ENCODE data around the gene ACADL.
A peak's percentile ranks its signal among the peaks of the same experiment; 100 is the strongest.

The ACADL gene

DNA sequence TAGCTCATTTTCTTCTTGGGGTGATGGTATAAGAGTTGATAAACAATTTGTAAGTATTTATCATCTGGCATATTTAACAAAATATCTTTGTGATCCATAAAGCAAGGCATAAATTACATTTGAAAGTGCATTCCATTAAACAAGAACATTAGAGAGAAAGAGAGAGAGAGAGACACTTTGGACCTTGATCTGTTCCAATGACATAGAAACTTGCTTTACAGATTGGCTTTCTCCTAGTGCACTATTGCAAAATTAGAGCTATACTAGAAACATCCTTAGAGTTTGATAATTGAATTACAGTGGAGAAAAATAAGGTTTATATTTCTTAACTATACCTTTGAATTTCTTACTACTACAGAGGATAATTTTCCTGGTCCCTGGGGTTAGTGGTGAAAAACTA, 5.7 kb upstream of the ACADL start:
- no peaks in the 10 kb centered on the region for H3K36me3 ChIP-seq (ENCODE audit: control insufficient read depth, insufficient read depth, low read length)
- H3K4me1 ChIP-seq (ENCODE audit: control insufficient read depth, insufficient read depth, low read length): no peaks in the 10 kb centered on the region
- no peak overlapping the region for H3K4me3 ChIP-seq (ENCODE audit: low read length)
- H3K9me3 ChIP-seq (ENCODE audit: control insufficient read depth, low read length): no peaks in the 10 kb centered on the region
- H3K27me3 ChIP-seq (ENCODE audit: control insufficient read depth, insufficient read depth, low read length): no peaks in the 10 kb centered on the region
- H3K9ac ChIP-seq (ENCODE audit: low read length): no peak overlapping the region

DNA sequence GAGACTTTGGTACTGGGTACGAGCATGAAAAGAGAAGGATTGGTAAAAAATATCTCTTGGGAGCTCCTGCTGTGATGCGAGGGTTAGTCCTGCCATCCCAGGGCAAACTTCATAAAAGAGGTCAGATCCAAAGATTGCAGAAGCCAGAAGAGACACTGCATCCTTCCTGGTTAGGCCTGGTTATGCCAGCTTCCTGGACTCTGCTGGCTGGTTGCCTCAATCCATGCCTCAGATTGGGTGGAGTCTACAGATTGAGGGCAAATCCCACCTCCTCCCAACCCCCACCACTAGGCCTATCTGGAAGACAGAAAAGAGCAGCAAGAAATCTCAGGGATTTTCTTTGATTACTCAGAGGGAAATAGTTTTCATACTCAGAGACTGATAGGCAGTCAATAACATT, 5.3 kb upstream of the ACADL start:
- Histone ChIP-seq H3K36me3 (ENCODE audit: control insufficient read depth, insufficient read depth, low read length) (no peaks in the 10 kb centered on the region), H3K27me3 (ENCODE audit: control insufficient read depth, insufficient read depth, low read length) (peaks cover 4% of the 10 kb centered on the region), H3K4me1 (ENCODE audit: control insufficient read depth, insufficient read depth, low read length) (no peaks in the 10 kb centered on the region), H3K4me3 (ENCODE audit: low read length) (no peak overlapping the region), H3K9me3 (ENCODE audit: control insufficient read depth, low read length) (no peaks in the 10 kb centered on the region), H3K9ac (ENCODE audit: low read length) (no peak overlapping the region)

DNA sequence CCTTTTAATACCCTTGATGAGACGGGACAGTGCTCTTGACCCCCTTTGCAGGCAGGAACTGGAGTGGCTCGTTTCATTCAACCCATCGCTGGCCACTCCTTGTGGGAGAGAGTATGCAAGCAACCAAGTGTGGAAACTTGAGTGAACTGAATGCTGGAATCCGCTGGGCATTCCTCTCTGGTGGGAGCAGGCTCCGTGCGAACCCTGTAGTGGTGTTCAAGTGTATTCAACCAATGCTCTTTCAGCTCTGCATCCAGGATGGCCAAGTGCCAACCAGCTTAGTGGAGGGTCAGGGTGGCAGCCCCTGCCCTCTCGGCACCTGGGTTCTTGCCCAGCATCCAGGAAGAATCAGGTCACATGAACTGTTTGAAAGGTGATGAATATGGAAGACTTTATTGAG, 3.3 kb upstream of the ACADL start:
- H3K9ac ChIP-seq (ENCODE audit: low read length): no peak overlapping the region
- peaks cover 10% of the 10 kb centered on the region for H3K27me3 ChIP-seq (ENCODE audit: control insufficient read depth, insufficient read depth, low read length)
- H3K4me1 ChIP-seq (ENCODE audit: control insufficient read depth, insufficient read depth, low read length): peaks cover 8% of the 10 kb centered on the region
- no peak overlapping the region for H3K4me3 ChIP-seq (ENCODE audit: low read length)
- H3K9me3 ChIP-seq (ENCODE audit: control insufficient read depth, low read length): no peaks in the 10 kb centered on the region
- no peaks in the 10 kb centered on the region for H3K36me3 ChIP-seq (ENCODE audit: control insufficient read depth, insufficient read depth, low read length)

DNA sequence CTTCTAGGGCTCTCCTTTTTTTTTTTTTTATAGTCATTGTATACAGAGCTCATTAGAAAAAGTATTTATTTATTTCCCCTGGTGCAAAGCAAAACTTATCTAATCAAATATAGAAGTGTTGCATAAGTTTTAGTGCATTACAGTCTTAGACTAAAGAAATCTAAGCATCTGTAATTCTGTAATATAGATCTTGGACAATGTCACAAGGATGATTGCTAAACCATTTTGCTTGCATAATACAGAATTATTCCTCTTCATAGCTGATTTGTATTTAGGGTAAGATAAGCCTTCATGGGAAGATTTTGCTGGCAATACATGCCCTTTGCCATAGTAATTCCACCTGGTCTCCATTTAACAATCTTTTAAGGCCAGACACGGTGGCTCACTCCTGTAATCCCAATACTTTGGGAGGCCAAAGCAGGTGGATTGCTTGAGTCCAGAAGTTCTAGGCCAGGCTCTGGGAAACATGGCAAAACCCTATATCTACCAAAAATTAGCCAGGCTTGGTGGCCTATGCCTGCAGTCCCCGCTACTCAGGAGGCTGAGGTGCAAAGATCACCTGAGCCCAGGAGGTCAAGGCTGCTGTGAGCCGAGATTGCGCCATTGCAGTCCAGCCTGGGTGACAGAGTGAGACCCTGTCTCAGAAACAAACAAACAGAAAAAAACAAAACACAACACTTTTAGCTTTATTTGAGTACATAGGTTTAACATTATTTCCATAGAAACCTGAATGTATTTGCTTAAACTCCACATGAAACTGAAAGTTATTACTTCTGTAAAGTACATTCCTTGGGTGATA, 2.2 kb upstream of the ACADL start:
- H3K9me3 ChIP-seq (ENCODE audit: control insufficient read depth, low read length): no peaks in the 10 kb centered on the region
- no peaks in the 10 kb centered on the region for H3K36me3 ChIP-seq (ENCODE audit: control insufficient read depth, insufficient read depth, low read length)
- H3K27me3 ChIP-seq (ENCODE audit: control insufficient read depth, insufficient read depth, low read length): peaks cover 10% of the 10 kb centered on the region
- no peak overlapping the region for H3K4me3 ChIP-seq (ENCODE audit: low read length)
- peaks cover 8% of the 10 kb centered on the region for H3K4me1 ChIP-seq (ENCODE audit: control insufficient read depth, insufficient read depth, low read length)
- no peak overlapping the region for H3K9ac ChIP-seq (ENCODE audit: low read length)

DNA sequence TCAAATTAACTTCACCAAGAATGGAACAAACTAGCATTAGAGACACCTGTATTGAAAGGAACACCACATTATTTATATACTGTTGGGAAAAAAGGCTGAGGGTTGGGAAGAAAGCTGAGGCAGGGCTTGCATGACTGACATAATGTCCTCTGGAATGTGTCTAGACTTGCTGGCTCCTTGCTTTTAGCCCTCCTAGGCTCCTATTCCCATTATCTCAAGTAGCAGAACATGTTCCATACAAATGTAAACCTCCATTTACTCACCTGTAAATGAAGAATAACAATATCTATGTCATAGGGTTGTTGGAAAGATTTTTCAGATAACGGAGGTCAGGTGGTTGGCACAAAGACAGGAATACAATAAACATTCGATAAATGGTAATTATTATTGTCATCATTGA, 976 bp upstream of the ACADL start:
- H3K36me3 ChIP-seq (ENCODE audit: control insufficient read depth, insufficient read depth, low read length): no peaks in the 10 kb centered on the region
- H3K9ac ChIP-seq (ENCODE audit: low read length): no peak overlapping the region
- H3K27me3 ChIP-seq (ENCODE audit: control insufficient read depth, insufficient read depth, low read length): peaks cover 10% of the 10 kb centered on the region
- H3K4me3 ChIP-seq (ENCODE audit: low read length): no peak overlapping the region
- H3K4me1 ChIP-seq (ENCODE audit: control insufficient read depth, insufficient read depth, low read length): peaks cover 8% of the 10 kb centered on the region
- H3K9me3 ChIP-seq (ENCODE audit: control insufficient read depth, low read length): no peaks in the 10 kb centered on the region

DNA sequence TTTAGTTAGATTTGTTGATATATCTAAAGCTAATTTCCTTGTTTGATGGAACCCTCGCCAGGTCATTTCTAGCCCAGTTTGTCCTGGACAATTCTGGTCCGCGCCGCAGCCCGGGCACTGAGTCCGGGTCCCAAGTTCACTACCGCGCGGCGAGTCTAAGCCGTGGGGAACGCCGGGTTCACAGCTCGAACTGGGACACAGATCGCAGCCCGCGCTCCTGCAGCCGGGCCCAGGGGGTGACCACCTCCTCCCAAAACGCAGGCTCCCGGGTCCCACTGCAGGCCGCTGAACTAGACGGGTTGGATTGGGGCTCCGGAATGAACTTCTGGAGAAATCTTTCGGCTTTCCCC, 681 bp downstream of the ACADL start:
- no peaks in the 10 kb centered on the region for H3K36me3 ChIP-seq (ENCODE audit: control insufficient read depth, insufficient read depth, low read length)
- peaks cover 10% of the 10 kb centered on the region for H3K27me3 ChIP-seq (ENCODE audit: control insufficient read depth, insufficient read depth, low read length)
- no peaks in the 10 kb centered on the region for H3K9me3 ChIP-seq (ENCODE audit: control insufficient read depth, low read length)
- peak overlapping the region; percentile 68 for H3K9ac ChIP-seq (ENCODE audit: low read length)
- peak overlapping the region; percentile 49 for H3K4me3 ChIP-seq (ENCODE audit: low read length)
- H3K4me1 ChIP-seq (ENCODE audit: control insufficient read depth, insufficient read depth, low read length): peaks cover 8% of the 10 kb centered on the region

DNA sequence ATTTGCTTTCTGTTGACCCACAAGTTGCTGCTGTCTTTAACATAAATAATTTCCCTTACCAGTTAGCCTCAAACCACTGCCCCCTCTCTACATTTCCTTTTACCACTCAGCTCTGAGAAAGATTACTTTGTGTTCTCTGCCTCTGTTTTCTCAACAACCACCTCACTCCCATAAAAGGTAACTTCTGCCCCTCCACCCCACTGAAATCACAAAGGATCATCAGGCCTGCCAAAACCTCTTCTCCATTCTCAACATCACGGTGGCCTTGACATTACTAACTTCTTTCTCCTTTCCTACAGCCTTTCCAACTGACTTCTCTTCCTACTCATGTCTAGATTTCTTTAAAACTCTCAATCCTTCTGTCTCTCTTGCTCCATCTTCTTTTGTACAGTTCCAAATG, 10.1 kb downstream of the ACADL start:
- no peaks in the 10 kb centered on the region for H3K9me3 ChIP-seq (ENCODE audit: control insufficient read depth, low read length)
- H3K4me3 ChIP-seq (ENCODE audit: low read length): no peak overlapping the region
- H3K9ac ChIP-seq (ENCODE audit: low read length): no peak overlapping the region
- no peaks in the 10 kb centered on the region for H3K36me3 ChIP-seq (ENCODE audit: control insufficient read depth, insufficient read depth, low read length)
- no peaks in the 10 kb centered on the region for H3K4me1 ChIP-seq (ENCODE audit: control insufficient read depth, insufficient read depth, low read length)
- no peaks in the 10 kb centered on the region for H3K27me3 ChIP-seq (ENCODE audit: control insufficient read depth, insufficient read depth, low read length)

DNA sequence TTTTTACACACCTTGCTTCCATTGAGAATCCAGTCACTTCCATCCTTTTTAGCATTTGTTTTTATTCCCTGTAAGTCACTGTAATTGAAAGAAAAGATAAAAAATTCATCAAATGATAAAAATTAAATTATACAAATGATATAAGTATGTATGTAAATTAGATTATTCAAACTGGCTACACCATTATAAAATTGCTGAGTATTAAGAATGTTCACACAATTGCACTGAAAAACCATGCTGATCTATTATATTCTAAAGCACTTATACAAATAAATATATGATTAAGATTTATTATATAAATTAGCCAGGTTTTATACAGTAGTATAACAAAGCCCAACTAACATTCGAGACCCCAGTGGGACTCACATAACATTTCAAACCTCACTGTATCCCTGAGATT, 15.1 kb downstream of the ACADL start:
- no peak overlapping the region for H3K9ac ChIP-seq (ENCODE audit: low read length)

DNA sequence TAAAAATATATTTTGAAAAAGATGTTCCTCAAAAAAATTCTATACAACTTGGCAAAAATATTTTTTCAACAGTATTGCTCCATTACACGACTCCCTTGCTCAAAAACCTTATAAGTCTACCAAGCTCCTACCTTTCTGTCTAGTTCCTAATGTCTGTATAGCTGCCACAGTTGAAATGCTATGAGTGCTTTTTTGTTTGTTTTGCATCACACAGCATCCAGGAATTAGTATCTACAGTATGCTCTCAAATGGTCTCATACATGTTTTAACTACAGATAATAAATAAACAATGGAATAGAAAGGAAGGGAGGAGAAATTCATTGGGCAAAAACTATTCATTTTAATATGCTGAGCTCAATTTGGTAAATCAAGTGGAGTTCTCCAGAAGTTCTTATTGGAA, 17.3 kb downstream of the ACADL start:
- Histone ChIP-seq H3K4me3 (ENCODE audit: low read length) (no peak overlapping the region), H3K4me1 (ENCODE audit: control insufficient read depth, insufficient read depth, low read length) (no peaks in the 10 kb centered on the region), H3K27me3 (ENCODE audit: control insufficient read depth, insufficient read depth, low read length) (no peaks in the 10 kb centered on the region), H3K9me3 (ENCODE audit: control insufficient read depth, low read length) (no peaks in the 10 kb centered on the region), H3K36me3 (ENCODE audit: control insufficient read depth, insufficient read depth, low read length) (no peaks in the 10 kb centered on the region), H3K9ac (ENCODE audit: low read length) (no peak overlapping the region)

More for the DNA sequence above, 15.1 kb downstream of the ACADL start:
- Histone ChIP-seq H3K4me3 (ENCODE audit: low read length) (no peak overlapping the region), H3K9me3 (ENCODE audit: control insufficient read depth, low read length) (no peaks in the 10 kb centered on the region), H3K36me3 (ENCODE audit: control insufficient read depth, insufficient read depth, low read length) (no peaks in the 10 kb centered on the region), H3K27me3 (ENCODE audit: control insufficient read depth, insufficient read depth, low read length) (no peaks in the 10 kb centered on the region), H3K4me1 (ENCODE audit: control insufficient read depth, insufficient read depth, low read length) (no peaks in the 10 kb centered on the region)

DNA sequence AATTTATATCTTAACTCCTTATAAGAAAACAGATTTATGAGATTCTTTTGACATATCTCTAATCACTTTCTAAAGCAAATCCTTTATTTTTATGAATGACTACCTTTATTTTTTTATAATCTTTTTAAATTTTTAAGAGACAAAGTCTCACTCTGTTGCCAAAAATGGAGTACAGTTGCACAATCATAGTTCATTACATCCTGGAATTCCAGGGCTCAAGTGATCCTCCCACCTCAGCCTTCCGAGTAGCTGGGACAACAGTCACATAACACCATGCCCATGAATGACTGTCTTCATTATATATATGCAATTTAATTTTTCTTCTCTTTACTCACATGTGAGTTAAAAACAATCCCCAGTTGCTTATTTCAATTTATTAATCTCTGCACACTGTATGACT, 21.7 kb downstream of the ACADL start:
- Histone ChIP-seq H3K9ac (ENCODE audit: low read length) (no peak overlapping the region), H3K4me3 (ENCODE audit: low read length) (no peak overlapping the region), H3K27me3 (ENCODE audit: control insufficient read depth, insufficient read depth, low read length) (no peaks in the 10 kb centered on the region), H3K9me3 (ENCODE audit: control insufficient read depth, low read length) (no peaks in the 10 kb centered on the region), H3K4me1 (ENCODE audit: control insufficient read depth, insufficient read depth, low read length) (no peaks in the 10 kb centered on the region), H3K36me3 (ENCODE audit: control insufficient read depth, insufficient read depth, low read length) (no peaks in the 10 kb centered on the region)

DNA sequence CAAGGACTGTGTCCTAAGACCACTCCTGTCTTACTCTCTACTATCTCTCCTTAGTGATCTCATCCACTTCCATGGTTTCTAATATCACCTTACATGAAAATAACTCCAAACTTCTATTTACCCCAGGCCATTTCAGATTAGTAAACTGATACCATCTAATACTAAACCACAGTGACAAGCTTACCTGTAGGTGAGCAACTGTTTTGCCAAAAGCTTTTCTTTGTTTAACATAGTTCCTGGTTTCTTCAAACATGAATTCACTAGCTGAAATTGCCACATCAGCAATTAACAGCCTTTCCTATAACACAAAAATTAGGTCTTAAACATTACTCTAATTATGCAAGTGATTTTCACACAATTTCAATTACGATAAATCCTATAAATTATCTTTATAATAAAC, 22.1 kb downstream of the ACADL start:
- no peak overlapping the region for H3K4me3 ChIP-seq (ENCODE audit: low read length)
- no peaks in the 10 kb centered on the region for H3K27me3 ChIP-seq (ENCODE audit: control insufficient read depth, insufficient read depth, low read length)
- no peak overlapping the region for H3K9ac ChIP-seq (ENCODE audit: low read length)
- H3K36me3 ChIP-seq (ENCODE audit: control insufficient read depth, insufficient read depth, low read length): no peaks in the 10 kb centered on the region
- H3K9me3 ChIP-seq (ENCODE audit: control insufficient read depth, low read length): no peaks in the 10 kb centered on the region
- H3K4me1 ChIP-seq (ENCODE audit: control insufficient read depth, insufficient read depth, low read length): no peaks in the 10 kb centered on the region

DNA sequence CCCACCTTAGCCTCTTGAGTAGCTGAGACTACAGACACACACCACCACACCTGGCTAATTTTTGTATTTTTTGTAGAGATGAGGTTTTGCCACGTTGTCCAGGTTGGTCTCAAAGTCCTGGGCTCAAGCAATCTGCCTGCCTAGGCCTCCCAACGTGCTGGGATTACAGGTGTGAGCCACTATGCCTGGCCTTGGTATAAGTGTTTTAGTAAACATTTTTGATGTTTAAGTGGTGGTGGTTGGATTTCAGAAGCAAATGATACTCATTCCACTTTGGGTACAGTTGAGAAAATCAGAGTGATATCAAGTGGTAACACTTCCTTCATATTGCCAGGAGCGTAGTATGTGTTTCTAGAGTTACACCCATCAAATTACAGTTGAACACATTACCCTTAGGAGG, 25.4 kb downstream of the ACADL start:
- Histone ChIP-seq H3K4me3 (ENCODE audit: low read length) (no peak overlapping the region), H3K4me1 (ENCODE audit: control insufficient read depth, insufficient read depth, low read length) (no peaks in the 10 kb centered on the region), H3K36me3 (ENCODE audit: control insufficient read depth, insufficient read depth, low read length) (no peaks in the 10 kb centered on the region), H3K9ac (ENCODE audit: low read length) (no peak overlapping the region), H3K9me3 (ENCODE audit: control insufficient read depth, low read length) (no peaks in the 10 kb centered on the region), H3K27me3 (ENCODE audit: control insufficient read depth, insufficient read depth, low read length) (no peaks in the 10 kb centered on the region)
